DMS53 treated with DMSO at 0.1 percent for 48 hours (cell line): ENCODE results near the gene TPK1.
"Not testable (repeated sequence)": the region's sequence is repeated elsewhere in the genome, so short reads cannot be mapped to it uniquely, and the experiment has no call there.

ENCODE experiments used
- DNase-seq: peaks from one replicate; lab custom pipeline; 2025; ENCODE audit not compliant: unreplicated experiment; lab: John Stamatoyannopoulos, UW

The TPK1 gene

DNA sequence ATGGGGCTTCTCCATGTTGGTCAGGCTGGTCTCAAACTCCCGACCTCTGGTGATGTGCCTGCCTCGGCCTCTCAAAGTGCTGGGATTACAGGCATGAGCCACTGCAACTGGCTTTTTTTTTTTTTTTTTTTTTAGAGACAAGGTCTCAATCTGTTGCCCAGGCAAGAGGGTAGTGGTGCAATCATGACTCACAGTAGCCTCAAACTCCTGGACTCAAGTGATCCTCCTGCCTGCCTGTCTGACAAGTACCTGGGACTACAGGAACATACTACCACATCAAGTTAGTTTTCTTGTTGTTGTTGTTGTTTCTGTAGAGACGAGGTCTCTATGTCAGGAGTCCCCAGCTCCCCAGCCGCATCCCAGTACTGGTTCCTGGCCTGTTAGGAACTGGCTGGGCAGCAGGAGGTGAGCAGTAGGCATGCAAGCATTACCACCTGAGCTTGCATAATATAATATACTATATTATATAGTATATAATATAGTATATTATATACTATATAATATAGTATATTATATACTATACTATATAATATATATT lies 55.7 kb downstream of the TPK1 start:
- DNase-seq, result no peak

- not testable (repeated sequence) for DNase-seq
Observed at GRCh38 chr7:144777889-144778288, 58.0 kb downstream of the TPK1 start.

- DNase-seq, result no peak
Observed at GRCh38 chr7:144777005-144777839, 58.6 kb downstream of the TPK1 start.

GRCh38 chr7:144776447-144776846 lies 59.4 kb downstream of the TPK1 start:
- DNase-seq, result no peak

DNA sequence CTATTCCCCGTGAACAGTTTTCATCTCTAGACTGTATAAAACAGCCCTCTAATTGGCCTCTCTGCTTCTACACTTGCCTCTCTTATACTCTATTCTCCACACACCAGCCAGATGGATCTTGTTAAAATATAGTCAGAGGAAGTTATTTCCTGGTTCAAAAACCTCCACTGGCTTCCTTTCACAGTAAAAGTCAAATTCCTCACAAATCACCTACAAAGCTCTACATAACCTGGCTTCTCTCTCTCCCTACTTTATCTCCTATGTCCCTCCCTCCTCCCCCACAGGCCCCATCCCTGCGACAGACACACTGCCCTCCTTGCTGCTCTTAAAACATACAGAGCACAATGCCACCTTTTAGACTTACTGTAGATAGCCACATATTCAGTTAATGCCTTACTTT lies 60.1 kb downstream of the TPK1 start:
- DNase-seq, result no peak

DNA sequence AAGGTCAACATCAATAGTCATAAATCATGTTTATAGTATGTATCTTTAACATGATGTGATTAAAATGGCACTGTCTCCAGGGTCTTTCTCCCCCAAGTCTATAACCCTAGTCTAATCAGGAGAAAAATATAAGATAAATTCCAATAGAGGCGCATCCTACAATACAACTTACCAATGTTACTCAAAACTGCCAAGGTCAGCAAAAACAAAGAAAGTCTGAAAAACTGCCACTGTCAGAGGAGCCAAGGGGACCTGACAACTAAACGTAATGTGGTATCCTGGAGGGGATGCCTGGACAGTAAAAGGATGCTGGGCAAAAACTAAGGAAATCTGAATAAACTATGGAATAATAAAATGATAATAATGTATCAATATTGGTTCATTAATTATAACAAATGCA lies 63.9 kb downstream of the TPK1 start:
- no peak for DNase-seq

DNA sequence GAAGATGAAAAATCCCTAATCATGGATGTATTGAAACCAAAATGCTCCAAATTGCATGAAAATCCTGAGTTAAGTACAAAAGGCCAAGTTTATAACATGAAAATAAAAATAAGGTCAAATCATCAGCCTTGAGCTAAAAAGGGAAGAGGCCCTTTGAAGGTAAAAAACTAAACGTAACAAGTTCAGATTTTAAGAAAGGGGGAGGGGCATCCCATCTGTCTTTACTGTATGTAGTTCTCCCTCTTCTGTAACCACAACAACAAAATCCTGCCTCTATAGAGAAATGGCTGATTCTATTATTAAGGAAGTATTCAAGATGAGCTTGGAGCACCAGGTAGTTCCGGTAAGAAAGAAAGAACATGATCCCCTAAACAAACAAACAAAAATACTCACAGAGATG lies 64.7 kb downstream of the TPK1 start:
- no peak for DNase-seq

- DNase-seq, result no peak
Observed at GRCh38 chr7:144769352-144769751, 66.5 kb downstream of the TPK1 start.

DNA sequence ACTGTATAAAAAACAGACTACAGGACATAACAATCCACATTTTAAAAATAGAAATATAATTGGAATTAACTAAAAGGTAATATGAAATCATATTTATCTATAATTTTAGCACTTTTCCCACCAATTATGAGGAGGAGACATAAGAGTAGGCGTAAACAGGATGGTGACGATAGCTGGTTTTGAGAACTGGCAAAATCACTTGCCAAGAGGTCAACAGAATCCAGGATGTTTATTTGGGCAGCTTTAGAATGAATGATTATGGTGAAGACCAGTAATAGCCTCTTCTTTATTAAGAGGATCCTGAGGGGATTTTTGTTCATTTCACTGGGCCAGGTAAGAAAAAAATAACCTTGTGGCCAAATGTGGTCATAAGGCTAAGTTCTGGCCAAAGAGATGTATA lies 67.2 kb downstream of the TPK1 start:
- no peak for DNase-seq

DNA sequence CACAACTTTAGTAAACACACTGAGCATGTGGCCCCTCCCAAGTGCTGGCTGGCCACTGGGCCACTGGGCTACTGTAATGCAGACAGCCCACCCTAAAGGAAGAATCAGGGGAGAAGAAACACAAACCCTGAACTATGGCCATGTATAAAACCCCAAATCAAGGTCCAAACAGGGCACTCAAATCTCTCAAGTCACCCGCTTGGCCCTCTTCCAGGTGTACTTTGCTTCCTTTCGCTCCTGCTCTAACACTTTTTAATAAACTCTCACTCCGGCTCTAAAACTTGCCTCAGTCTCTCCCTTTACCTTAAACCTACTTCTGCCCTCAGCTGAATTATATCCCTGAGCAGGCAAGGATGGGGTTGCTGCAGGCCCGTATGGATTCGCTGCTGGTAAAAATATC lies 72.6 kb downstream of the TPK1 start:
- no peak for DNase-seq

DNA sequence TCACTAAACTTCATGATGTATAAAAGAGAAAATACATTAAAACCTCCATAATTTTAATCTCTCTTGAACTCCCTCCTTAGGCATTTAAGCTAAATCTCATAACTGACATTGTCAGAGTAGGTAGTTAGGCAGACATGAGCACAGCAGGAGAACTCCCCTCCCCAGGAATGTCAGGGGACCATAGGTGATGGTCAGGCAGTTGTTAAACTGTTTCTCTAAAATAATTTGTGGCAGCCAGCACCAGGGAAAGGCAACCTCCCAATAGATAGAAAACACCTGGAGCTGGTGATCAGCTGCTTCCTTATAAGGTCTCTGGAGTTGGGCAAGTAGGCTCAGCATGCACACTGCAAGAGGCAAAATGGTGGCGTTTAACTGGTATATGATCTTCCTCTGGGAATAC lies 73.0 kb downstream of the TPK1 start:
- DNase-seq, result no peak

DNA sequence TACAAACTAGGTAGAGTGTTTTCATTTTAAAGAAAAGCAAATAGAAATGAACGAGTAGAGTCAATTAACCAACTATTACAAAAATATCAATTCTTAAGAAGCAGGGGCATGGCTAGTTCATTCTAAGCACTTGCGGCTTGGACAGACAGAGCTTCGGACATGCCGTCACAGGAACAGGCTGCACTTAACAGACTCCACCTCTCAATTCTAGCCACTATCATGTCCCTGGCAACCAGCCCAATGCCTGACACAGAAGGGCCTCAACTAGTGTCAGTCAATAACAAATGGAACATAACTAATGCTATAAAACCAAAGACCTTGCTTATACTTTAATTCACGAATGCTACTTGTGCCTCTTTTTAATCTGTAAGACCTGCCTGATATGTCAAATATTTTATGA lies 74.4 kb downstream of the TPK1 start:
- DNase-seq, result no peak

- DNase-seq, result no peak
Observed at GRCh38 chr7:144759653-144760052, 76.2 kb downstream of the TPK1 start.

GRCh38 chr7:144747936-144748335 lies 87.9 kb downstream of the TPK1 start:
- DNase-seq, result no peak

DNA sequence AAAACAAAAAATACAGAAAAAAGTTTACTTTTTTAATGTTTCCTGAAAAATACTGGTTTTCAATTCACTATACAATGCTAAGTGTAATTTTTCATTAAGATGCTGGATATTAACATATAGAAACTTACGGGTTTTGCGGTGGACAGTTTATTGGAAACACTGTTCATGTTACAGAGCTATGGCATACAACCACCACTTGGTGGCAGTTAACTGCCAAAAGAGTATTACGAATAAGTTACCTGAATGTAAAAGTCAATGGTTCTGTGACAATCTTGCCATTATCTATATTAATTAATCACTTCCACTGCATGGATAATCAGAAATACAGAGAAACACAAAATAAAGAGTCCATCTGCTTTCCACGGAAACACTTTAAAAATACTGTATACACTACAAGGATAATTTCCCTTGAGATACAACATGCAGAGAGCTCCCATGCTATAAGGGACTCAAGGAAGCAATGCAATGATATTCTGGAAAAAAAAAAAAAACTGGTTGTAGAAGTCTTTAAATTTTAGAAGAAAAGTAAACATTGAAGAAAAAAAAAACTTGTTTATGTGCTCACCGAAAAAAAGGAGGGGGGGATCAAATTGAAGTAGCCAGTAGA lies 97.0 kb downstream of the TPK1 start:
- DNase-seq, result peak; percentile 59

GRCh38 chr7:144738146-144738545 lies 97.7 kb downstream of the TPK1 start:
- no peak for DNase-seq

GRCh38 chr7:144736880-144737493 lies 98.9 kb downstream of the TPK1 start:
- DNase-seq, result no peak

DNA sequence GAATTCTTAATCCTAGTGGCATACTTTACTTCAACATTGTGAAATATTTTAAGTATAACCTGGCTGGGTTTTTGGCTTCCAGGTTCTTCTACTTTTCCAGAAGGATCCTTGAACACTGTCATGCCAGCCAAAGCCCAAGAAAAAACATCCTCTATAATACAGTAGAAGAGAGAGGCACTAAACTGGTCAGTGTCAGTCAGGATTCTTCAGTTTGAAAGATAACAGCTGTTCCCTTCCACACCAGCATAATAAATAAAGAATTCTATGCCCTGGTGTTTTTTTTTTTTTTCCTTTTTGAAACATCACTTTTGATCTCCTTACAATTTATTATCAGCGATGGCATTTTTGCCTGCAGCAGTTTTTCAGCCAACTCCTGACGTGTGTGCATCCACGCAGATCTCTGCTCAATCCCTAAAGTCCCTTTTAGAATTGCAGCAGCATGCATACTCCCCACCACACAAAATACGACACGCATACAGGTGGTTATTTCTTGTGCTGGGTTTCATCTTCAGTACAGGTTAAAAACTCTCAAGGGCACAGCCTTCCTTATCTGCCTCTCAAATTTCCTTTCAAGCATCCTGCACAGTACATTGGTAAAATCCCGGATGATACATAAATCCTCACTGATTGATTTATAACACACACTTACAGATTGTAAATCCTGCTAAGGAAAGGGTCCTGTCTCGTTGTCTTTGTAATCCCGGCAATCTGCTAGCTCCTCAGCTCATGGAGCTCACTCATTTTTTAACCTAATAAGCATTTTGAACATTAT lies 100.2 kb downstream of the TPK1 start:
- DNase-seq, result no peak

GRCh38 chr7:144731661-144732351 lies 104.0 kb downstream of the TPK1 start:
- DNase-seq, result no peak

DNA sequence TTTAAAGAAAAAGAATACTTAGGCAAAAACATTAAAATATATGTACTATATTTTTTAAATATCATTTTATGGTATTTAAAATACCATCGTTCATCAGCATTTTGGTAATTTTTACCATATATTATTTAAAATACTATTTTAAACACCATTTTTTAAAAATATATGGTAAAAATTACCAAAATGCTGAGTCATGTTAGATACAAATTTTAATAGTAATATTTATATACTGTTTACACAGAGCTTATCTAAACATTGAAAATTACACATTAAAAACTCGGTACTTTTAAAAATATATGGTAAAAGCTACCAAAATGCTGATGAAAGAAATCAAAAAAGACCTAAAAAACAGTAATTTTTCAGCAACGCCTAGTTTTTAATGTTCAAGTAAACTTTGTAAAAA lies 105.6 kb downstream of the TPK1 start:
- DNase-seq, result no peak

GRCh38 chr7:144729226-144729625 lies 106.6 kb downstream of the TPK1 start:
- no peak for DNase-seq
